ENCODE measurements around the gene UBE2Q2. TPM values are rescaled to one million over a fixed set of nuclear protein-coding genes. Genes with fewer than 3 reads are reported as not detected.
A peak's percentile ranks its signal among the peaks of the same experiment; 100 is the strongest.

Gene UBE2Q2
- total and polyA plus RNA-seq, 10 donors, result 22.9 to 38.0 (median 30.8) TPM

DNA sequence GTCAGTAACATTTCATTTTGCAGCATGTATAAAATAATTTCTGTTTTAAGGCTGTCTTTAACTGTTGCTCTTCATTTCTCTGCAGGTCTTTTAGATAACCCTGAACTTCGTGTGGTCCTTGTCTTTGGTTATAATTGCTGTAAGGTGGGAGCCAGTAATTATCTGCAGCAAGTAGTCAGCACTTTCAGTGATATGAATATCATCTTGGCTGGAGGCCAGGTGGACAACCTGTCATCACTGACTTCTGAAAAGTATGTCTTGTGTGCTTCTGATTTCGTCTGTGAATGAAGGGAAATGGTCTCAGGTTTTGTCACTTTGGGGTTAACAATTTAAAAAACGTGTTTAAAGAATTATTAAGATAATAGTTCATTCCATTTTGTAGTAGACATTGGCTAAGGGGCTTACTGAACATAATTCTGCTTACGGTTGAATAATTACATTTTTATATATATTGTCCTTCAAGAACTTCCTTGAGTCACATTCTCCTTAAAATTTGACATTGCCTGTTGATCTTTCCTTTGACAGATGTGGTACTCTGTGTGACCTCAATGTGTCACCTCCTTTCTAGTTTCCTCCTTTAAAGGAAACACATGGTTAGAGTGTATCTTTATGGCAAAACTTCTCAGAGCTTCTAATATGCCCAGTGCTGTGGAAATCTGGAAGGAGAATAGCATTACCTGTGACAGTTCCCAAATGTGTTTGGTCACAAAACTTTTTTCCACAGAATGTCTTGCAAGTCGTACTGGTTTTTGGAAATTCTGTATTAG is 86.7 kb downstream of the UBE2Q2 start:
- peaks cover 0 to 71% (median 25%) of the 10 kb centered on the region in 6 donors for H3K36me3 ChIP-seq
- TF ChIP-seq POLR2AphosphoS5 (IDR thresholded peaks at IDR 0.05) (no peak), POLR2A (IDR thresholded peaks at IDR 0.05) (no peak)
- TF ChIP-seq, protein P1, sequence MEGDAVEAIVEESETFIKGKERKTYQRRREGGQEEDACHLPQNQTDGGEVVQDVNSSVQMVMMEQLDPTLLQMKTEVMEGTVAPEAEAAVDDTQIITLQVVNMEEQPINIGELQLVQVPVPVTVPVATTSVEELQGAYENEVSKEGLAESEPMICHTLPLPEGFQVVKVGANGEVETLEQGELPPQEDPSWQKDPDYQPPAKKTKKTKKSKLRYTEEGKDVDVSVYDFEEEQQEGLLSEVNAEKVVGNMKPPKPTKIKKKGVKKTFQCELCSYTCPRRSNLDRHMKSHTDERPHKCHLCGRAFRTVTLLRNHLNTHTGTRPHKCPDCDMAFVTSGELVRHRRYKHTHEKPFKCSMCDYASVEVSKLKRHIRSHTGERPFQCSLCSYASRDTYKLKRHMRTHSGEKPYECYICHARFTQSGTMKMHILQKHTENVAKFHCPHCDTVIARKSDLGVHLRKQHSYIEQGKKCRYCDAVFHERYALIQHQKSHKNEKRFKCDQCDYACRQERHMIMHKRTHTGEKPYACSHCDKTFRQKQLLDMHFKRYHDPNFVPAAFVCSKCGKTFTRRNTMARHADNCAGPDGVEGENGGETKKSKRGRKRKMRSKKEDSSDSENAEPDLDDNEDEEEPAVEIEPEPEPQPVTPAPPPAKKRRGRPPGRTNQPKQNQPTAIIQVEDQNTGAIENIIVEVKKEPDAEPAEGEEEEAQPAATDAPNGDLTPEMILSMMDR (IDR thresholded peaks at IDR 0.05 in 8 of 11, conservative IDR thresholded peaks at IDR 0.05 in 3 of 11), result no peak
- H3K4me1 ChIP-seq, result peaks cover 0 to 35% (median 9%) of the 10 kb centered on the region in 6 donors
- no peaks in the 10 kb centered on the region for H3K9me3 ChIP-seq
- no peak overlapping the region for H3K4me3 ChIP-seq
- intact Hi-C loops (cut with DNase I; ENCODE audit: low total_unique reads), result no loop called here
- no peaks in the 10 kb centered on the region for H3K27me3 ChIP-seq (replicated peaks in 1 of 7)
- no peak overlapping the region for H3K27ac ChIP-seq
- no peak for DNase-seq
- WGBS, 5 donors, result 50 to 56% (median 53%) methylated on average over 5 of the region's 5 CpGs

DNA sequence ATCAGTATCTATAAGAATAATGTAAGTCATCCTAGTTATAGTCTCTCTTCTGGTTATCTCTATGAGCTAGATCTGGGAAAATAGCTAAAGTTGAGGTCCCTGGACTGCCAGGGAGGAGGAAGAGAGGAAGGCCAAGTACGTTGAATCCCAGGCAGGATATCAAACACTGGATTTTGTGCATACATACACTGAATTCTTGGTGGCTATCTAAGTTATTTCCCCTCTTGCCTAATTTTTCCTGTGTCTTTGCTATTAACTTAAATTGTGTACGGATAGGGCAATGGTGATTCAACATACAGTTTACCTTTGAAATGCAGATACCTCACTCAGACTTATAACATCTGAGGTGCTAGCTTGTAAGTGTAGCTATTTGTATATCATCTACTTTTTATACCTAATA is 87.6 kb downstream of the UBE2Q2 start:
- TF ChIP-seq POLR2AphosphoS5 (IDR thresholded peaks at IDR 0.05) (no peak), POLR2A (IDR thresholded peaks at IDR 0.05) (no peak)
- TF ChIP-seq, protein P1 (IDR thresholded peaks at IDR 0.05 in 8 of 11, conservative IDR thresholded peaks at IDR 0.05 in 3 of 11), result no peak
- H3K36me3 ChIP-seq, result peaks cover 0 to 79% (median 26%) of the 10 kb centered on the region in 6 donors
- WGBS, 5 donors, result 44 to 74% (median 70%) methylated on average over 2 of the region's 2 CpGs

DNA sequence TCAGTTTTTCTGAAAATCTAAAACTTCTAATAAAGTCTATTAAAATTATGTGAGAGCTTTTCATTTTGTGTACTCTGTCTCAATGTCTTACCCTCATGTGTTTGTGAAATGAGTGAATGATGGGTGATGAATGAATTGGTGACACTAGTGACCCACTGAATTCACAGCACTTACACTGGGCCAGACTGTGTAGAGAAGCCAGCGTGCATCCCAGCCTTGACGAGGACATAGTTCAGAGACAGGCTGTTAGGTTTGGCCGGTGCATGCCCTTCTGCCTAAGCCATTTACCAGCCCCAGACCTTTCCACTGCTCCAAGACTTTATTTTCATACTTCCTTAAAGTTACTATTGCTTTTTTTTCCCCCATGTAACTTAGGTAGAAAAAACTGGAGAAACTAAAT is 99.2 kb downstream of the UBE2Q2 start:
- no peaks in the 10 kb centered on the region for H3K9me3 ChIP-seq
- TF ChIP-seq POLR2A (IDR thresholded peaks at IDR 0.05) (no peak), POLR2AphosphoS5 (IDR thresholded peaks at IDR 0.05) (no peak)
- TF ChIP-seq, protein P1 (IDR thresholded peaks at IDR 0.05 in 8 of 11, conservative IDR thresholded peaks at IDR 0.05 in 3 of 11), result no peak
- intact Hi-C loops (cut with DNase I; ENCODE audit: low total_unique reads), result no loop called here
- H3K36me3 ChIP-seq, result peaks cover 0 to 11% (median 2%) of the 10 kb centered on the region in 6 donors
- H3K4me1 ChIP-seq, result no peaks in the 10 kb centered on the region
- H3K4me3 ChIP-seq, result no peak overlapping the region
- H3K27me3 ChIP-seq (replicated peaks in 1 of 7), result peaks cover 0 to 13% (median 0%) of the 10 kb centered on the region in 7 donors
- no peak for DNase-seq
- H3K27ac ChIP-seq, result no peak overlapping the region
- 73 to 93% (median 80%) methylated on average over 3 of the region's 3 CpGs for WGBS, 5 donors

More for the DNA sequence above, 87.6 kb downstream of the UBE2Q2 start:
- H3K27ac ChIP-seq, result peak overlapping the region in 1 of 8 donors; percentile 4
- H3K4me1 ChIP-seq, result peaks cover 0 to 27% (median 7%) of the 10 kb centered on the region in 6 donors
- no peaks in the 10 kb centered on the region for H3K9me3 ChIP-seq
- no peak overlapping the region for H3K4me3 ChIP-seq
- DNase-seq, result no peak
- intact Hi-C loops (cut with DNase I; ENCODE audit: low total_unique reads), result no loop called here
- H3K27me3 ChIP-seq (replicated peaks in 1 of 7), result no peaks in the 10 kb centered on the region

DNA sequence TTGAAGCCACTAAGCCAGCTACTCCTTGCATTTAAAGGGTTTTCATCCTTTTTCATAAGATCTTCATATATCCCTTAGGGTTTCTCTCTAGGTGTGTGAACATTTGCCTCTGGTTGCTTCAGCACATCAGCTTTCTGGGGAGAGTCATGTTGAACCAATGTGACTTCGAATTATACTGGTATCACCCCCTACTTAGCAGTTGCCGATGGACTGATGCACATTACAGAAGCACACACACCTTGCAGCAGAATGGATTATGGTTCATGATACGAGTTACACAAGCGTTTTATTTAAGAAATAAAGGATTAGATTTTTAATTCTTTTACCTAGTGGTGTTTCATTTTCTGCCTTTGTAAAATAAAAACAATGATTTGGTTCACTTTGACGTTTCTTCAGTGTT is 100.0 kb downstream of the UBE2Q2 start:
- H3K36me3 ChIP-seq, result peaks cover 0 to 3% (median 0%) of the 10 kb centered on the region in 6 donors
- H3K4me3 ChIP-seq, result no peak overlapping the region
- no peaks in the 10 kb centered on the region for H3K4me1 ChIP-seq
- TF ChIP-seq POLR2A (IDR thresholded peaks at IDR 0.05) (no peak), POLR2AphosphoS5 (IDR thresholded peaks at IDR 0.05) (no peak)
- TF ChIP-seq, protein P1 (IDR thresholded peaks at IDR 0.05 in 8 of 11, conservative IDR thresholded peaks at IDR 0.05 in 3 of 11), result no peak
- 80 to 88% (median 82%) methylated on average over 5 of the region's 5 CpGs for WGBS, 5 donors
- no peak overlapping the region for H3K27ac ChIP-seq
- intact Hi-C loops (cut with DNase I; ENCODE audit: low total_unique reads), result no loop called here
- no peak for DNase-seq
- peaks cover 0 to 13% (median 0%) of the 10 kb centered on the region in 7 donors for H3K27me3 ChIP-seq (replicated peaks in 1 of 7)
- no peaks in the 10 kb centered on the region for H3K9me3 ChIP-seq

Data from spleen (tissue), 11 donors.